ENCODE results near the gene ITPK1. TPM values are rescaled to one million over a fixed set of nuclear protein-coding genes. Genes with fewer than 3 reads are reported as not detected.

The ITPK1 gene
- total and polyA plus RNA-seq, 2 donors (not counting 3 experiments of a cell fraction or from before 2014, with no cell fraction given), result 39.6 to 51.8 TPM

DNA sequence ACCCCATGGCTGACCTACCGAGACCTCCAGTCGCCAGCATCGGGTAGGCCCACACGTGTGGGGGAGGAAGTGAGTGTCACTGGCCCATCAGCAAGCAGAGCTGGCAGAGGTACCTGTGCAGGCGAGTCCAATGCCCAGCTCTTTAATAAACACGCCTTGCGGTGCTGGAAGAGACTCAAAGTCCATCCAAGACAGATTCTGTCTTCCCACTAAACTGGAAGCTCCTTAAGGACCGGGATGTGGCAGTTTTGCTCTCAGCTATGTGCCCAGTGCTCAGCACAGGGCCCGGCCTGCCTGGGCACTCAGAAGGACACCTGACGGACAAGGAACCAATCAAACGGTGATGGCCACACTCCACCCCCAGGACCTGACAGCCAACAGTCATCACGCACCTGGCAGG is 65.0 kb downstream of the ITPK1 start:
- TF ChIP-seq MYC (IDR thresholded peaks at IDR 0.05; ENCODE audit: low read depth, low read length), result no peak
- no peak for TF ChIP-seq JUN (IDR thresholded peaks at IDR 0.05; ENCODE audit: borderline replicate concordance, insufficient read depth, insufficient read length, low read depth)
- no peak for TF ChIP-seq MAX (IDR thresholded peaks at IDR 0.05; ENCODE audit: insufficient read depth, insufficient read length)
- TF ChIP-seq POLR2A (IDR thresholded peaks at IDR 0.05; ENCODE audit: low read depth, low read length), result no peak
- no peak for TF ChIP-seq POLR2AphosphoS5 (IDR thresholded peaks at IDR 0.05; ENCODE audit: insufficient read depth, low read depth, low read length)
- no peak for TF ChIP-seq GATA2 (IDR thresholded peaks at IDR 0.05; ENCODE audit: insufficient read depth, insufficient read length, low read depth, low read length)
- TF ChIP-seq CTCF (IDR thresholded peaks at IDR 0.05; ENCODE audit: extremely low read depth in 1 of 2, insufficient read depth in 1 of 2, low read depth in 1 of 2, low read length in 2 of 2), result no peak
- no peak for TF ChIP-seq FOS (IDR thresholded peaks at IDR 0.05; ENCODE audit: borderline replicate concordance, insufficient read depth, low read length)
- no peak for TF ChIP-seq EZH2 (IDR thresholded peaks at IDR 0.05; ENCODE audit: borderline replicate concordance, low read depth, low read length, severe bottlenecking)
- H3K4me1 ChIP-seq (ENCODE audit: control insufficient read depth, extremely low read depth, insufficient read depth, low read length), result peaks cover 21% of the 10 kb centered on the region

More for the DNA sequence above, 65.0 kb downstream of the ITPK1 start:
- DNase-seq (ENCODE audit: low read depth, low spot score), result no peak
- no peaks in the 10 kb centered on the region for H3K27me3 ChIP-seq (ENCODE audit: control insufficient read depth in 2 of 2, insufficient read depth in 2 of 2, low read length in 2 of 2)
- H3K9me1 ChIP-seq (replicated peaks; ENCODE audit: control insufficient read depth, extremely low read depth, insufficient read depth, low read length), result no peaks in the 10 kb centered on the region
- no peaks in the 10 kb centered on the region for H3K9me3 ChIP-seq (replicated peaks; ENCODE audit: control insufficient read depth, insufficient read depth, low read length)
- intact Hi-C loops (cut with micrococcal nuclease), result loop anchor here (1.0 to 10.0 kb wide), 2 partner anchors 65 to 1064 kb away; partner anchors contain the start of genes IFI27 and ITPK1
- H2AFZ ChIP-seq (ENCODE audit: low read depth, low read length), result no peak overlapping the region
- no peaks in the 10 kb centered on the region for H4K20me1 ChIP-seq (replicated peaks; ENCODE audit: control insufficient read depth, extremely low read depth, insufficient read depth, low read length)
- H3K4me3 ChIP-seq (replicated peaks in 1 of 3; ENCODE audit: insufficient read depth in 1 of 3, low read depth in 1 of 3, low read length in 3 of 3), result no peak overlapping the region
- FAIRE-seq, result no peak
- no peaks in the 10 kb centered on the region for H3K36me3 ChIP-seq (ENCODE audit: control insufficient read depth in 2 of 2, extremely low read depth in 1 of 2, insufficient read depth in 2 of 2, low read length in 2 of 2)
- no peak overlapping the region for H3K4me2 ChIP-seq (ENCODE audit: insufficient read depth, low read length)
- H3K9ac ChIP-seq (replicated peaks; ENCODE audit: extremely low read depth, insufficient read depth, low read length), result no peak overlapping the region
- BruUV-seq (replicated peaks), result no TSS peak
- no peak overlapping the region for H3K27ac ChIP-seq (ENCODE audit: insufficient read depth, low read depth, low read length)
- no peaks in the 10 kb centered on the region for H3K79me2 ChIP-seq (ENCODE audit: control insufficient read depth, insufficient read depth, low read length)
- POLR2A ChIA-PET, result interaction anchor here (0.7 kb wide), 1 partner anchor 228 kb away, joined by 5 read pairs; no protein-coding TSS in a partner anchor
- dilution Hi-C loops (cut with MboI; ENCODE audit: extremely low pct_ligation_motif_present, low sequenced_read_pairs), result no loop called here
- CTCF ChIA-PET, result interaction anchor here (0.9 to 2.4 kb wide), 3 partner anchors 38 to 82 kb away, joined by 3 to 12 read pairs (median 8); no protein-coding TSS in a partner anchor
